HepG2 (cell line): ENCODE results near the gene TMEM74B. TPM values are rescaled to one million over a fixed set of nuclear protein-coding genes. Genes with fewer than 3 reads are reported as not detected.

Source experiments
- ATF7-NPFF ChIP-seq: sonication (generic); formaldehyde crosslinking; IDR thresholded peaks from 2 replicates; pipeline ENCODE4 v1.8.1; 2023; ENCODE audit warnings: mild to moderate bottlenecking, low read depth, missing genetic modification reagents, moderate library complexity
- BCL6 ChIP-seq: IDR thresholded peaks from 2 replicates; pipeline ENCODE4 v1.6.1; 2016; ENCODE audit warnings: missing genetic modification reagents, missing compliant biosample characterization
- DMAP1 ChIP-seq: IDR thresholded peaks from 2 replicates; pipeline ENCODE4 v1.6.1; 2016
- GATAD1 ChIP-seq: IDR thresholded peaks from 2 replicates; pipeline ENCODE4 v1.6.1; 2016; ENCODE audit warnings: missing genetic modification reagents, missing compliant biosample characterization
- GLI4 ChIP-seq: sonication (generic); formaldehyde crosslinking; IDR thresholded peaks from 2 replicates; pipeline ENCODE4 v1.5.1; 2020; ENCODE audit warnings: missing genetic modification reagents, mild to moderate bottlenecking, moderate library complexity, borderline replicate concordance
- HDAC1 ChIP-seq: sonication (generic); formaldehyde crosslinking; IDR thresholded peaks from 2 replicates; pipeline ENCODE4 v1.5.1; 2020; ENCODE audit warnings: mild to moderate bottlenecking, missing genetic modification reagents
- HIVEP1 ChIP-seq: sonication (generic); formaldehyde crosslinking; IDR thresholded peaks from 2 replicates; pipeline ENCODE4 v1.4.0; 2020; ENCODE audit warnings: mild to moderate bottlenecking, missing genetic modification reagents
- HNRNPL ChIP-seq: fragments of 200-400 bp; formaldehyde crosslinking; IDR thresholded peaks from 2 replicates; pipeline ENCODE4 v1.6.1; 2017; ENCODE audit warnings: mild to moderate bottlenecking, low read depth, low read length
- MBNL3 ChIP-seq: fragments of 250-450 bp; sonication (Bioruptor Pico); conservative IDR thresholded peaks from 2 replicates; pipeline ENCODE4 v1.8.0; 2022; ENCODE audit warnings: mild to moderate bottlenecking, inconsistent platforms
- MEIS2 ChIP-seq: sonication (generic); formaldehyde crosslinking; IDR thresholded peaks from 2 replicates; pipeline ENCODE4 v1.9.0; 2021; ENCODE audit warnings: mild to moderate bottlenecking, missing genetic modification reagents
- MXD3 ChIP-seq: IDR thresholded peaks from 2 replicates; pipeline ENCODE4 v1.6.1; 2016; ENCODE audit warnings: mild to moderate bottlenecking, missing biosample characterization, missing genetic modification reagents
- MYC ChIP-seq: sonication (generic); formaldehyde crosslinking; IDR thresholded peaks from 2 replicates; pipeline ENCODE4 v1.9.0; 2021; ENCODE audit warnings: missing genetic modification reagents, borderline replicate concordance
- PATZ1 ChIP-seq: sonication (generic); formaldehyde crosslinking; IDR thresholded peaks from 2 replicates; pipeline ENCODE4 v1.4.0; 2020; ENCODE audit warnings: missing genetic modification reagents
- PHF5A ChIP-seq: IDR thresholded peaks from one replicate; pipeline ENCODE4 v1.6.1; 2018; ENCODE audit warnings: low read depth, missing genetic modification reagents; ENCODE audit not compliant: unreplicated experiment
- RBM39 ChIP-seq: fragments of 200-400 bp; formaldehyde crosslinking; IDR thresholded peaks from one replicate; pipeline ENCODE4 v1.6.1; 2018; ENCODE audit warnings: antibody characterized with exemption, mild to moderate bottlenecking, low read depth, low read length; ENCODE audit not compliant: poor library complexity, severe bottlenecking
- RXRB ChIP-seq: IDR thresholded peaks from 2 replicates; pipeline ENCODE4 v1.6.1; 2016; ENCODE audit warnings: borderline replicate concordance, missing genetic modification reagents, missing compliant biosample characterization
- WIZ ChIP-seq: sonication (generic); formaldehyde crosslinking; IDR thresholded peaks from 2 replicates; pipeline ENCODE4 v1.5.1; 2020; ENCODE audit warnings: mild to moderate bottlenecking, missing genetic modification reagents
- ZBTB38 ChIP-seq: sonication (generic); formaldehyde crosslinking; IDR thresholded peaks from 2 replicates; pipeline ENCODE4 v1.5.1; 2020; ENCODE audit warnings: mild to moderate bottlenecking, missing genetic modification reagents
- ZNF24 ChIP-seq: fragments of 450-650 bp; IDR thresholded peaks from 2 replicates; pipeline ENCODE4 v1.6.1; 2017; ENCODE audit warnings: antibody characterized with exemption, mild to moderate bottlenecking
- ZNF33B ChIP-seq: sonication (generic); formaldehyde crosslinking; IDR thresholded peaks from 2 replicates; pipeline ENCODE4 v1.5.1; 2020; ENCODE audit warnings: mild to moderate bottlenecking, missing genetic modification reagents
- ZNF34 ChIP-seq: sonication (generic); formaldehyde crosslinking; IDR thresholded peaks from 2 replicates; pipeline ENCODE4 v1.4.0; 2020; ENCODE audit warnings: mild to moderate bottlenecking, missing genetic modification reagents, borderline replicate concordance
- ZNF547 ChIP-seq: sonication (generic); formaldehyde crosslinking; IDR thresholded peaks from 2 replicates; pipeline ENCODE4 v1.5.1; 2020; ENCODE audit warnings: mild to moderate bottlenecking, missing genetic modification reagents
- ZNF780A ChIP-seq: sonication (generic); formaldehyde crosslinking; IDR thresholded peaks from 2 replicates; pipeline ENCODE4 v1.8.0; 2022; ENCODE audit warnings: mild to moderate bottlenecking, missing genetic modification reagents, moderate library complexity
- ZNF891 ChIP-seq: sonication (generic); formaldehyde crosslinking; IDR thresholded peaks from 2 replicates; pipeline ENCODE4 v1.5.0; 2020; ENCODE audit warnings: mild to moderate bottlenecking, missing genetic modification reagents
- ZSCAN25 ChIP-seq: sonication (generic); formaldehyde crosslinking; IDR thresholded peaks from 2 replicates; pipeline ENCODE4 v1.8.0; 2022; ENCODE audit warnings: mild to moderate bottlenecking, missing genetic modification reagents
- polyA plus RNA-seq, 8 experiments: library from polyadenylated mRNA; depleted of rRNA in 3 of 8; stranded (reverse) in 7 of 8; unstranded in 1 of 8; fragments of >200 nt; fragmentation: Illumina TruSeq in 4 of 8; extraction: Trizol in 4 of 8; gene quantifications; 2 replicates each; pipeline versions ENCODE4 v1.2.1 to v1.2.3, GENCODE V29; 2011 to 2016; ENCODE audit warnings: low read depth in 4 of 8, missing spikeins in 1 of 8, mixed read lengths in 1 of 8; ENCODE audit not compliant: insufficient read depth in 1 of 8
- total RNA-seq, 5 experiments: library from RNA; depleted of rRNA; stranded (reverse); fragments of >200 nt; fragmentation: Illumina TruSeq; extraction: Trizol; gene quantifications; 2 replicates each; pipeline ENCODE4 v1.2.3, GENCODE V29; 2016; ENCODE audit warnings: low read depth in 1 of 5

The TMEM74B gene
- total and polyA plus RNA-seq, 2 of the 13 experiments (the other 11 are each of a cell fraction or from before 2014, with no cell fraction given): 4.7 to 18.4 TPM

- 0 out of 2 replicates have a peak, but pooled peaks have one; percentile 49 for TF ChIP-seq HNRNPL
- TF ChIP-seq RBM39: peak; percentile 23
- TF ChIP-seq HDAC1: 0 out of 2 replicates have a peak, but pooled peaks have one; percentile 8
- TF ChIP-seq WIZ (CRISPR knock-in tag): no peak
- TF ChIP-seq ZSCAN25: 0 out of 2 replicates have a peak, but pooled peaks have one; percentile 15
- TF ChIP-seq PHF5A: no peak
- TF ChIP-seq GATAD1 (CRISPR knock-in tag): 0 out of 2 replicates have a peak, but pooled peaks have one; percentile 15
- TF ChIP-seq MBNL3 (CRISPR knock-in tag): no peak
- TF ChIP-seq ZNF34 (CRISPR knock-in tag): no peak
- no peak for TF ChIP-seq ZNF33B (CRISPR knock-in tag)
- TF ChIP-seq PATZ1 (CRISPR knock-in tag): no peak
- peak; percentile 59; the same call in 1 of the 2 replicates for TF ChIP-seq DMAP1 (CRISPR knock-in tag)
- 0 out of 2 replicates have a peak, but pooled peaks have one; percentile 14 for TF ChIP-seq MYC (CRISPR knock-in tag)
- TF ChIP-seq HIVEP1 (CRISPR knock-in tag): 0 out of 2 replicates have a peak, but pooled peaks have one; percentile 49
- no peak for TF ChIP-seq GLI4 (CRISPR knock-in tag)
- TF ChIP-seq ATF7-NPFF (CRISPR knock-in tag): no peak
- TF ChIP-seq ZNF891 (CRISPR knock-in tag): peak; percentile 54; the same call in 1 of the 2 replicates
- TF ChIP-seq ZNF547 (CRISPR knock-in tag): 0 out of 2 replicates have a peak, but pooled peaks have one; percentile 18
- no peak for TF ChIP-seq RXRB (CRISPR knock-in tag)
- no peak for TF ChIP-seq ZNF780A (CRISPR knock-in tag)
- TF ChIP-seq MEIS2 (CRISPR knock-in tag): no peak
- TF ChIP-seq MXD3: peak; percentile 48; the same call in 1 of the 2 replicates
- TF ChIP-seq ZNF24: no peak
- peak; percentile 32; the same call in 1 of the 2 replicates for TF ChIP-seq ZBTB38 (CRISPR knock-in tag)
- no peak; the same call in 1 of the 2 replicates for TF ChIP-seq BCL6 (CRISPR knock-in tag)
Observed at GRCh38 chr20:1186367-1186991, 1.7 kb upstream of the TMEM74B start (continued).
